Uterus (tissue), 2 donors: ENCODE data around the gene CPVL.

Experiments
- CTCF ChIP-seq, 4 experiments: fragments of 200-600 bp in 2 of 4; fragments of 450-650 bp in 2 of 4; sonication (generic) in 2 of 4; IDR thresholded peaks; one replicate each; pipeline ENCODE4 v1.5.1; 2016 to 2019; ENCODE audit warnings: antibody characterized with exemption in 4 of 4, mild to moderate bottlenecking in 2 of 4, moderate library complexity in 1 of 4
- POLR2A ChIP-seq, 2 donors: fragments of 450-650 bp; IDR thresholded peaks; one replicate each; pipeline ENCODE4 v1.6.1; 2016; ENCODE audit warnings: antibody characterized with exemption in 2 of 2, mild to moderate bottlenecking in 1 of 2, moderate library complexity in 1 of 2

GRCh38 chr7:29113384-29114102 lies 32.8 kb downstream of the CPVL start:
- TF ChIP-seq CTCF (IDR thresholded peaks at IDR 0.05), result no peak
- TF ChIP-seq POLR2A (IDR thresholded peaks at IDR 0.05), result no peak
